HepG2 (cell line): ENCODE results near the gene ITCH. TPM values are rescaled to one million over a fixed set of nuclear protein-coding genes. Genes with fewer than 3 reads are reported as not detected.
A peak's percentile ranks its signal among the peaks of the same experiment; 100 is the strongest.

Source experiments
- CBFB ChIP-seq: sonication (generic); formaldehyde crosslinking; IDR thresholded peaks from 2 replicates; pipeline ENCODE4 v1.4.0; 2020; ENCODE audit warnings: missing genetic modification reagents
- CHCHD3 ChIP-seq: sonication (generic); formaldehyde crosslinking; IDR thresholded peaks from 2 replicates; pipeline ENCODE4 v1.8.0; 2022; ENCODE audit warnings: mild to moderate bottlenecking, missing genetic modification reagents, moderate library complexity
- ERF ChIP-seq: IDR thresholded peaks from 2 replicates; pipeline ENCODE4 v1.6.1; 2018; ENCODE audit warnings: missing biosample characterization, missing genetic modification reagents
- KAT7 ChIP-seq: IDR thresholded peaks from 2 replicates; pipeline ENCODE4 v1.6.1; 2018; ENCODE audit warnings: borderline replicate concordance, missing compliant biosample characterization
- MZF1 ChIP-seq: sonication (generic); formaldehyde crosslinking; IDR thresholded peaks from 2 replicates; pipeline ENCODE4 v1.8.1; 2023; ENCODE audit warnings: mild to moderate bottlenecking, missing genetic modification reagents, borderline replicate concordance
- NAIF1 ChIP-seq: sonication (generic); formaldehyde crosslinking; IDR thresholded peaks from 2 replicates; pipeline ENCODE4 v1.5.0; 2020; ENCODE audit warnings: mild to moderate bottlenecking, missing genetic modification reagents, borderline replicate concordance
- SIX1 ChIP-seq: sonication (generic); formaldehyde crosslinking; IDR thresholded peaks from 2 replicates; pipeline ENCODE4 v1.4.0; 2020; ENCODE audit warnings: missing genetic modification reagents, borderline replicate concordance
- ZBTB8A ChIP-seq: sonication (generic); formaldehyde crosslinking; IDR thresholded peaks from 2 replicates; pipeline ENCODE4 v1.4.0; 2020; ENCODE audit warnings: mild to moderate bottlenecking, low read depth, missing genetic modification reagents, borderline replicate concordance
- ZNF317 ChIP-seq: sonication (generic); formaldehyde crosslinking; IDR thresholded peaks from 2 replicates; pipeline ENCODE4 v1.5.0; 2020; ENCODE audit warnings: mild to moderate bottlenecking, missing genetic modification reagents
- ZNF337 ChIP-seq: sonication (generic); formaldehyde crosslinking; IDR thresholded peaks from 2 replicates; pipeline ENCODE4 v1.5.1; 2020; ENCODE audit warnings: missing genetic modification reagents, low read depth, mild to moderate bottlenecking, borderline replicate concordance
- ZNF510 ChIP-seq: sonication (generic); formaldehyde crosslinking; IDR thresholded peaks from 2 replicates; pipeline ENCODE4 v1.4.0; 2020; ENCODE audit warnings: low read depth, mild to moderate bottlenecking, missing genetic modification reagents
- ZNF790 ChIP-seq: sonication (generic); formaldehyde crosslinking; IDR thresholded peaks from 2 replicates; pipeline ENCODE4 v1.8.0; 2022; ENCODE audit warnings: missing genetic modification reagents, mild to moderate bottlenecking, borderline replicate concordance
- polyA plus RNA-seq, 8 experiments: library from polyadenylated mRNA; depleted of rRNA in 3 of 8; stranded (reverse) in 7 of 8; unstranded in 1 of 8; fragments of >200 nt; fragmentation: Illumina TruSeq in 4 of 8; extraction: Trizol in 4 of 8; gene quantifications; 2 replicates each; pipeline versions ENCODE4 v1.2.1 to v1.2.3, GENCODE V29; 2011 to 2016; ENCODE audit warnings: low read depth in 4 of 8, missing spikeins in 1 of 8, mixed read lengths in 1 of 8; ENCODE audit not compliant: insufficient read depth in 1 of 8
- total RNA-seq, 5 experiments: library from RNA; depleted of rRNA; stranded (reverse); fragments of >200 nt; fragmentation: Illumina TruSeq; extraction: Trizol; gene quantifications; 2 replicates each; pipeline ENCODE4 v1.2.3, GENCODE V29; 2016; ENCODE audit warnings: low read depth in 1 of 5
- TF ChIP-seq, protein P1 (sequence below): sonication (generic); formaldehyde crosslinking; IDR thresholded peaks from 2 replicates; pipeline ENCODE4 v1.5.1; 2020; ENCODE audit warnings: missing genetic modification reagents, mild to moderate bottlenecking, borderline replicate concordance
- TF ChIP-seq, protein P2 (sequence below): sonication (generic); formaldehyde crosslinking; IDR thresholded peaks from 2 replicates; pipeline ENCODE4 v1.4.0; 2020; ENCODE audit warnings: missing genetic modification reagents; ENCODE audit errors: not compliant biosample characterization
- TF ChIP-seq, protein P3 (sequence below): sonication (generic); formaldehyde crosslinking; IDR thresholded peaks from 2 replicates; pipeline ENCODE4 v1.5.0; 2020; ENCODE audit warnings: missing genetic modification reagents
- TF ChIP-seq, protein P4 (sequence below): sonication (generic); formaldehyde crosslinking; IDR thresholded peaks from 2 replicates; pipeline ENCODE4 v1.8.1; 2022; ENCODE audit warnings: mild to moderate bottlenecking, missing genetic modification reagents
- TF ChIP-seq, protein P5 (sequence below): sonication (generic); formaldehyde crosslinking; IDR thresholded peaks from 2 replicates; pipeline ENCODE4 v1.4.0; 2020; ENCODE audit warnings: mild to moderate bottlenecking, missing genetic modification reagents

The ITCH gene
- total and polyA plus RNA-seq, 2 of the 13 experiments (the other 11 are each of a cell fraction or from before 2014, with no cell fraction given), result 20.5 to 112 TPM

DNA sequence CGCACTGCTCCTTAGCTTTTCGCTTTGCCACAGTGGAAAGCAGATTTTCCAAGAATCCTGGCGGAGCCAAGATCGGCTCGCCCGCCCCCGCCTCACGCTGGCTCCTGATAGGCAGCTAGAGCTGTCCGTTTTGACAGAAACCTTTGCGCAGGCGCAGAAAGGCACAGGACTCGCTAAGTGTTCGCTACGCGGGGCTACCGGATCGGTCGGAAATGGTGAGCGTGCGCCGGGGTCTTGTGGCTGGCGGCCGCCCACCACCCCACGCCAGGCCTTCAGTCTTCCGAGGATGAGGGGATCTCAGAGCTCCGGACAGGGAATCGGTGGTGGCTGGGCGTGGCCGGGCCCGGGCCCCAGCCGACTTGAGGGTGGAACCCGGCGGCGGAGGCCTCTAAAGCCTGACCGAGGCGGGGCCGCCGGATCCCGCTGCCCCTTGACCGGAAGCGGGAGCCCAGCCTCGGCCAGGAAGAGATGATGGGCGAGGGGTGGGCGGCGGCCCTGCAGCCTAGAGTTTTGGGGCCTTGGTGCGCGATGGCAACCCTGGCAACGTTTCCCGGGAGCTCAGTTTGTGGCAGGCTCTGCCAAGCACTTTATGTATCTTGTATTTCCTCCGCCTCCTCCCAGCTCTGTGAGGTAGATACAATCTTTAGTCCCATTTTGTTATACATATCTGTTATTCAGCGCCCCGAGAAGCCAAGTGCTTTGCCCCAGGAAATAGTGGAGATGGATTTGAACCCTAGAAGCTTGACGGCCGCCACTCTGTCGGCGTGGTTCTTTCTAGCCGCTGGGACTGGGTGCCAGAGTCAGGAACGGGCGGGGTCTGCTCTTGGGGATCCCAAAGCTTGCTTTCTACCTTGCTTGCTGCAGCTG, 153.4 kb downstream of the ITCH start, which contains the start of gene DYNLRB1 (continued):
- TF ChIP-seq, protein P1, sequence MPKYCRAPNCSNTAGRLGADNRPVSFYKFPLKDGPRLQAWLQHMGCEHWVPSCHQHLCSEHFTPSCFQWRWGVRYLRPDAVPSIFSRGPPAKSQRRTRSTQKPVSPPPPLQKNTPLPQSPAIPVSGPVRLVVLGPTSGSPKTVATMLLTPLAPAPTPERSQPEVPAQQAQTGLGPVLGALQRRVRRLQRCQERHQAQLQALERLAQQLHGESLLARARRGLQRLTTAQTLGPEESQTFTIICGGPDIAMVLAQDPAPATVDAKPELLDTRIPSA, result peak; percentile 89; the same call in 1 of the 2 replicates
- TF ChIP-seq, protein P2, sequence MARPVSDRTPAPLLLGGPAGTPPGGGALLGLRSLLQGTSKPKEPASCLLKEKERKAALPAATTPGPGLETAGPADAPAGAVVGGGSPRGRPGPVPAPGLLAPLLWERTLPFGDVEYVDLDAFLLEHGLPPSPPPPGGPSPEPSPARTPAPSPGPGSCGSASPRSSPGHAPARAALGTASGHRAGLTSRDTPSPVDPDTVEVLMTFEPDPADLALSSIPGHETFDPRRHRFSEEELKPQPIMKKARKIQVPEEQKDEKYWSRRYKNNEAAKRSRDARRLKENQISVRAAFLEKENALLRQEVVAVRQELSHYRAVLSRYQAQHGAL (CRISPR knock-in tag), result no peak
- TF ChIP-seq KAT7 (CRISPR knock-in tag) (peak; percentile 73), ZNF510 (CRISPR knock-in tag) (no peak; the same call in 1 of the 2 replicates), ZBTB8A (CRISPR knock-in tag) (no peak), SIX1 (CRISPR knock-in tag) (peak; percentile 69; the same call in 1 of the 2 replicates), ZNF790 (CRISPR knock-in tag) (0 out of 2 replicates have a peak, but pooled peaks have one; percentile 30), MZF1 (peak; percentile 97; the same call in 1 of the 2 replicates), ZNF337 (CRISPR knock-in tag) (peak; percentile 8; the same call in 1 of the 2 replicates), CHCHD3 (no peak), NAIF1 (CRISPR knock-in tag) (peak; percentile 93; the same call in 1 of the 2 replicates), ERF (peak; percentile 99), ZNF317 (CRISPR knock-in tag) (peak; percentile 86), CBFB (CRISPR knock-in tag) (peak; percentile 88)
- TF ChIP-seq, protein P3, sequence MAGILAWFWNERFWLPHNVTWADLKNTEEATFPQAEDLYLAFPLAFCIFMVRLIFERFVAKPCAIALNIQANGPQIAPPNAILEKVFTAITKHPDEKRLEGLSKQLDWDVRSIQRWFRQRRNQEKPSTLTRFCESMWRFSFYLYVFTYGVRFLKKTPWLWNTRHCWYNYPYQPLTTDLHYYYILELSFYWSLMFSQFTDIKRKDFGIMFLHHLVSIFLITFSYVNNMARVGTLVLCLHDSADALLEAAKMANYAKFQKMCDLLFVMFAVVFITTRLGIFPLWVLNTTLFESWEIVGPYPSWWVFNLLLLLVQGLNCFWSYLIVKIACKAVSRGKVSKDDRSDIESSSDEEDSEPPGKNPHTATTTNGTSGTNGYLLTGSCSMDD (CRISPR knock-in tag), result 0 out of 2 replicates have a peak, but pooled peaks have one; percentile 16
- TF ChIP-seq, protein P4, sequence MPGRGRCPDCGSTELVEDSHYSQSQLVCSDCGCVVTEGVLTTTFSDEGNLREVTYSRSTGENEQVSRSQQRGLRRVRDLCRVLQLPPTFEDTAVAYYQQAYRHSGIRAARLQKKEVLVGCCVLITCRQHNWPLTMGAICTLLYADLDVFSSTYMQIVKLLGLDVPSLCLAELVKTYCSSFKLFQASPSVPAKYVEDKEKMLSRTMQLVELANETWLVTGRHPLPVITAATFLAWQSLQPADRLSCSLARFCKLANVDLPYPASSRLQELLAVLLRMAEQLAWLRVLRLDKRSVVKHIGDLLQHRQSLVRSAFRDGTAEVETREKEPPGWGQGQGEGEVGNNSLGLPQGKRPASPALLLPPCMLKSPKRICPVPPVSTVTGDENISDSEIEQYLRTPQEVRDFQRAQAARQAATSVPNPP (CRISPR knock-in tag), result no peak
- TF ChIP-seq, protein P5, sequence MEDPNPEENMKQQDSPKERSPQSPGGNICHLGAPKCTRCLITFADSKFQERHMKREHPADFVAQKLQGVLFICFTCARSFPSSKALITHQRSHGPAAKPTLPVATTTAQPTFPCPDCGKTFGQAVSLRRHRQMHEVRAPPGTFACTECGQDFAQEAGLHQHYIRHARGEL (CRISPR knock-in tag), result no peak; the same call in 1 of the 2 replicates
